K562 (cell line): ENCODE measurements around the gene KLF13. TPM values are rescaled to one million over a fixed set of nuclear protein-coding genes. Genes with fewer than 3 reads are reported as not detected.

ENCODE experiments used
- ATAC-seq: fragments of 200-7000 bp; cut with Tn5 transposase; 3 replicates; pipeline ENCODE4 v1.9.1; 2020; ENCODE audit warnings: moderate library complexity
- BruUV-seq: library from RNA; stranded (reverse); fragments of 400-500 nt; replicated peaks from 2 replicates; lab custom pipeline; 2021; lab: Mats Ljungman, UMichigan
- CTCF ChIA-PET: fragments of 300-600 bp; formaldehyde crosslinking; extraction: SDS; loops from one replicate; lab custom pipeline; 2021; ENCODE audit warnings: low intra/inter-chr PET ratio; lab: Yijun Ruan, JAX
- POLR2A ChIA-PET: fragments of 300-600, 350-650 bp; sonication (Branson Sonifier 250); formaldehyde crosslinking; extraction: SDS; loops from one replicate; lab custom pipeline; 2021; ENCODE audit warnings: antibody characterized with exemption, inconsistent platforms; lab: Yijun Ruan, JAX
- DNase-seq, 4 experiments: peaks; one replicate each; pipeline versions ENCODE4 v3.0.0 to v3.0.0-alpha.2; 2011 to 2018; ENCODE audit warnings: low spot score in 3 of 4, mixed read lengths in 3 of 4; ENCODE audit errors: extremely low read depth in 1 of 4
- FAIRE-seq: peaks from 2 replicates; lab custom pipeline; 2011; peaks lifted over from hg19 to GRCh38; lab: Jason Lieb, UNC
- H2AFZ ChIP-seq: 2 replicates; pipeline ENCODE4 v1.6.0; 2011; ENCODE audit warnings: low read depth, low read length, control low read depth, inconsistent platforms
- H3K27ac ChIP-seq: fragments of 200-600 bp; 3 replicates; pipeline ENCODE4 v1.8.0; 2011; ENCODE audit warnings: low read depth, mild to moderate bottlenecking, control low read depth, inconsistent platforms, low read length, moderate library complexity, mixed read lengths; ENCODE audit errors: extremely low read depth
- H3K27me3 ChIP-seq, 2 experiments: fragments of 300-600 bp in 1 of 2; 2 replicates in 1 of 2; 3 replicates in 1 of 2; pipeline versions ENCODE4 v1.6.0 to v1.8.0; 2011; ENCODE audit warnings: inconsistent platforms in 2 of 2, low read length in 2 of 2, mild to moderate bottlenecking in 1 of 2, mixed read lengths in 1 of 2, moderate library complexity in 1 of 2; ENCODE audit not compliant: control insufficient read depth in 2 of 2, insufficient read depth in 2 of 2
- H3K36me3 ChIP-seq: fragments of 300-600 bp; 3 replicates; pipeline ENCODE4 v1.8.0; 2011; ENCODE audit warnings: mild to moderate bottlenecking, low read length, inconsistent platforms; ENCODE audit not compliant: control insufficient read depth, insufficient read depth
- H3K4me1 ChIP-seq, 2 experiments: fragments of 200-600 bp in 1 of 2; replicated peaks in 1 of 2; 2 replicates in 1 of 2; 3 replicates in 1 of 2; pipeline versions ENCODE4 v1.5.1 to v1.8.0; 2011; ENCODE audit warnings: inconsistent platforms in 2 of 2, low read length in 2 of 2, mild to moderate bottlenecking in 1 of 2, mixed read lengths in 1 of 2, moderate library complexity in 1 of 2; ENCODE audit not compliant: control insufficient read depth in 2 of 2, insufficient read depth in 2 of 2
- H3K4me2 ChIP-seq: 2 replicates; pipeline ENCODE4 v1.6.1; 2011; ENCODE audit warnings: low read length, control low read depth, inconsistent platforms, mixed read lengths; ENCODE audit not compliant: insufficient read depth
- H3K4me3 ChIP-seq: fragments of 200-600 bp; sonication (generic), shearing (Covaris generic); 2 replicates; pipeline ENCODE4 v1.5.1; 2016; ENCODE audit warnings: control low read depth, inconsistent platforms
- H3K79me2 ChIP-seq: fragments of 200-600 bp; 3 replicates; pipeline ENCODE4 v1.8.0; 2011; ENCODE audit warnings: low read length, inconsistent platforms; ENCODE audit not compliant: control insufficient read depth, insufficient read depth
- H3K9ac ChIP-seq, 2 experiments: 2 replicates each; pipeline versions ENCODE4 v1.6.0 to v1.6.1; 2011; ENCODE audit warnings: low read depth in 2 of 2, low read length in 2 of 2, control low read depth in 1 of 2, inconsistent platforms in 1 of 2, mild to moderate bottlenecking in 1 of 2, mixed read lengths in 1 of 2; ENCODE audit not compliant: insufficient read depth in 1 of 2
- H3K9me1 ChIP-seq: one replicate; pipeline ENCODE4 v1.6.0; 2011; ENCODE audit warnings: inconsistent platforms, mild to moderate bottlenecking, low read length, moderate library complexity; ENCODE audit not compliant: control insufficient read depth, insufficient read depth
- H3K9me3 ChIP-seq: replicated peaks from 2 replicates; pipeline ENCODE4 v1.5.1; 2011; ENCODE audit warnings: low read depth, low read length, inconsistent platforms; ENCODE audit not compliant: control insufficient read depth, insufficient read depth
- H4K20me1 ChIP-seq: replicated peaks from 2 replicates; pipeline ENCODE4 v1.6.1; 2011; ENCODE audit warnings: low read length, inconsistent platforms, mixed read lengths; ENCODE audit not compliant: control insufficient read depth, insufficient read depth
- ARID2 ChIP-seq: fragments of 450-650 bp; IDR thresholded peaks from 2 replicates; pipeline ENCODE4 v1.6.1; 2017; ENCODE audit warnings: antibody characterized with exemption, mild to moderate bottlenecking
- CBX5 ChIP-seq: IDR thresholded peaks from 2 replicates; pipeline ENCODE4 v1.6.1; 2014; ENCODE audit warnings: low read depth, borderline replicate concordance
- KDM5B ChIP-seq: fragments of 200-600 bp; sonication (generic); IDR thresholded peaks from 2 replicates; pipeline ENCODE4 v1.6.1; 2012; ENCODE audit warnings: low read depth, mild to moderate bottlenecking, moderate library complexity, low read length, control low read depth, inconsistent platforms; ENCODE audit not compliant: insufficient replicate concordance
- NCOA1 ChIP-seq: fragments of 450-650 bp; IDR thresholded peaks from 2 replicates; pipeline ENCODE4 v1.6.1; 2016; ENCODE audit warnings: low read depth
- PKNOX1 ChIP-seq: fragments of 450-650 bp; IDR thresholded peaks from 2 replicates; pipeline ENCODE4 v1.6.1; 2016
- RBFOX2 ChIP-seq: fragments of 200-400 bp; formaldehyde crosslinking; IDR thresholded peaks from 2 replicates; pipeline ENCODE4 v1.6.1; 2017; ENCODE audit warnings: low read depth, mild to moderate bottlenecking, low read length, moderate library complexity
- RBM22 ChIP-seq: fragments of 200-400 bp; formaldehyde crosslinking; IDR thresholded peaks from 2 replicates; pipeline ENCODE4 v1.6.1; 2018; ENCODE audit warnings: low read length, low read depth; ENCODE audit not compliant: poor library complexity, severe bottlenecking
- ZNF431 ChIP-seq: sonication (generic); formaldehyde crosslinking; IDR thresholded peaks from 2 replicates; pipeline ENCODE4 v1.8.0; 2022; ENCODE audit warnings: mild to moderate bottlenecking, missing genetic modification reagents
- ZNF830 ChIP-seq: fragments of 250-450 bp; sonication (Bioruptor Pico); IDR thresholded peaks from 2 replicates; pipeline ENCODE4 v1.5.0; 2021; ENCODE audit warnings: mild to moderate bottlenecking
- WGBS: fragments of 100-300 bp; shearing (Covaris generic); methylation state at CpG from one replicate; pipeline ENCODE4 v1.1.6; 2016; ENCODE audit warnings: low coverage, mixed read lengths; ENCODE audit not compliant: insufficient coverage; ENCODE audit errors: missing lambda C conversion rate; 5-methylcytosine and 5-hydroxymethylcytosine counted together
- in situ Hi-C: fragments of 300-500 bp; cut with MboI; formaldehyde crosslinking; loops from 4 replicates; pipeline ENCODE4 v1.15.0; 2018; ENCODE audit warnings: inconsistent platforms, mixed read lengths
- intact Hi-C: fragments of 100-400 bp; cut with micrococcal nuclease; formaldehyde crosslinking; loops from 2 replicates; pipeline ENCODE4 v1.14.2; 2022
- polyA plus RNA-seq, 8 experiments: library from polyadenylated mRNA; depleted of rRNA in 4 of 8; stranded (reverse) in 5 of 8; unstranded in 3 of 8; fragments of >200 nt; fragmentation: Nextera tagmentation in 2 of 8; fragmentation: Illumina TruSeq in 1 of 8; extraction: Ambion mirVana in 2 of 8; extraction: Trizol in 1 of 8; gene quantifications; 2 replicates each; pipeline versions ENCODE4 v1.2.1 to v1.2.3, GENCODE V29; 2011 to 2014; ENCODE audit warnings: inconsistent platforms in 1 of 8, missing spikeins in 1 of 8
- total RNA-seq, 7 experiments: library from RNA; depleted of rRNA in 6 of 7; stranded (reverse); fragments of >200 nt in 6 of 7; fragmentation: Illumina TruSeq in 2 of 7; extraction: Trizol in 2 of 7; gene quantifications; 2 replicates each; pipeline versions ENCODE4 v1.2.1 to v1.2.3, GENCODE V29; 2011 to 2021; ENCODE audit warnings: low replicate concordance in 1 of 7

The KLF13 gene
- total and polyA plus RNA-seq, 9 of the 15 experiments (the other 6 are each of a cell fraction or from before 2014, with no cell fraction given), result 1.8 to 10.5 (median 4.8) TPM

DNA sequence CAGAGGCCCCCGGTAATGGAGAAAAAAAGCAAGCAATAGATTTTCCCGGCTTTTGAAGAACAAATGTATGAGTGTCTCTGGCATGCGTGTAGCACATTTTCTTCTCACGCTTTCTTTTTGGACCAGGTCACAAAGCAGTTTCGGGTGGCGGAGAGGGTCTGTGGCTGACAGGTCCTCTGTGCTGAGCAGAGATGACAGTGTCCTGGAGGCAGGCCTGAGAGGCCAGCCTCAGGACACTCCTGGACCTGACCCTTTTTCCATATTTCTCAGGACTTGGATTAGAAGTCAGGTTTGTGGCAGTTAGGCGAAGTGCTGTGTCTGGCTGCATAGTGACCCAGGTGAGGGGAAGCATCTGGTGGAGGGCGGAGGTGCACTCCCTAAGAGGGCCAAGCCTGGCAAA is 52.9 kb downstream of the KLF13 start:
- ChIA-PET CTCF (no interaction called here), POLR2A (no interaction called here)
- BruUV-seq, result no TSS peak

More for the DNA sequence above, 52.9 kb downstream of the KLF13 start:
- Histone ChIP-seq H3K4me1 (peaks cover 0 to 14% of the 10 kb centered on the region in 2 experiments; a peak in 3 of 5 replicates), H3K9me1 (no peaks in the 10 kb centered on the region)
- in situ Hi-C loops, result no loop called here
- no peak for TF ChIP-seq NCOA1
- no peak for TF ChIP-seq ZNF431 (CRISPR knock-in tag)
- TF ChIP-seq ARID2, result no peak
- no peak for TF ChIP-seq RBM22
- TF ChIP-seq ZNF830 (CRISPR knock-in tag), result no peak
- no peak for TF ChIP-seq RBFOX2
- TF ChIP-seq PKNOX1, result no peak
- TF ChIP-seq KDM5B, result no peak
- TF ChIP-seq CBX5, result no peak
- TF ChIP-seq, all 486 proteins: peak for 0
- H4K20me1 ChIP-seq, result no peaks in the 10 kb centered on the region; the same call in 1 of the 2 replicates
- no peak for DNase-seq
- H3K27ac ChIP-seq, result no peak overlapping the region
- WGBS, result 61% methylated on average over 8 of the region's 8 CpGs
- H3K27me3 ChIP-seq, result peaks cover 0 to 1% of the 10 kb centered on the region in 2 experiments; a peak in 1 of 5 replicates
- intact Hi-C loops, result no loop called here
- no peak overlapping the region for H3K9ac ChIP-seq
- no peak for FAIRE-seq
- H3K36me3 ChIP-seq, result no peaks in the 10 kb centered on the region
- no peak for ATAC-seq
- H3K79me2 ChIP-seq, result no peaks in the 10 kb centered on the region
- no peak overlapping the region for H3K4me3 ChIP-seq
- H3K9me3 ChIP-seq, result no peaks in the 10 kb centered on the region
- no peak overlapping the region for H2AFZ ChIP-seq
- no peak overlapping the region for H3K4me2 ChIP-seq
